ENCODE results near the gene SLC1A1.

The SLC1A1 gene

GRCh38 chr9:4502444-4502843 lies 12.2 kb downstream of the SLC1A1 start:
- H3K4me3 ChIP-seq (replicated peaks; ENCODE audit: low read depth, low read length) = no peak overlapping the region
- DNase-seq (ENCODE audit: low read depth) = no peak
- TF ChIP-seq CTCF (IDR thresholded peaks at IDR 0.05; ENCODE audit: low read length, missing control alignments) = no peak

DNA sequence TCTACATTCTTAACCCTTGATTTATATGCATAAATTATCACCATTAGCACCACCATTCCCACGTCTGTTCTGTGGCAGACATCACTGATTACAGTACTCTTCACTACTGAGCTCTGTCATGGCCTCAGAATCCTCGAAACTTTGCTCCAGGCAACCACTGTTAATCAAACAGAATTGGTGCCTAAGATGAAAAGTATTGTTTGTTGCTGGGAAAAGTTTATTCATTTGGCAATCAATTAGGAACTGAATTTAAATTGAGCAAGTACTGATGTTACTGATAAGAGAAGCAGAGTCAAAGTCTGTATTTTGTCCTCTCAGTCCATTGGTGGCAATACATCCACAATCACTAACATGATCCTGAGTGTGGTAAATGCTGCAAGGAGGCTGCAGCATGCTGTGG lies 12.8 kb downstream of the SLC1A1 start:
- DNase-seq (ENCODE audit: low read depth) = no peak
- no peak for TF ChIP-seq CTCF (IDR thresholded peaks at IDR 0.05; ENCODE audit: low read length, missing control alignments)

GRCh38 chr9:4504250-4504649 lies 14.0 kb downstream of the SLC1A1 start:
- no peak for DNase-seq (ENCODE audit: low read depth)
- H3K4me3 ChIP-seq (replicated peaks; ENCODE audit: low read depth, low read length) = no peak overlapping the region
- TF ChIP-seq CTCF (IDR thresholded peaks at IDR 0.05; ENCODE audit: low read length, missing control alignments) = no peak

More for the DNA sequence above, 12.8 kb downstream of the SLC1A1 start:
- no peak overlapping the region for H3K4me3 ChIP-seq (replicated peaks; ENCODE audit: low read depth, low read length)

GRCh38 chr9:4506490-4506889 lies 16.2 kb downstream of the SLC1A1 start:
- no peak overlapping the region for H3K4me3 ChIP-seq (replicated peaks; ENCODE audit: low read depth, low read length)
- no peak for DNase-seq (ENCODE audit: low read depth)
- no peak for TF ChIP-seq CTCF (IDR thresholded peaks at IDR 0.05; ENCODE audit: low read length, missing control alignments)

- DNase-seq (ENCODE audit: low read depth) = no peak
- TF ChIP-seq CTCF (IDR thresholded peaks at IDR 0.05; ENCODE audit: low read length, missing control alignments) = no peak
- no peak overlapping the region for H3K4me3 ChIP-seq (replicated peaks; ENCODE audit: low read depth, low read length)
These were observed 17.2 kb downstream of the SLC1A1 start for GRCh38 chr9:4507306-4508130.

DNA sequence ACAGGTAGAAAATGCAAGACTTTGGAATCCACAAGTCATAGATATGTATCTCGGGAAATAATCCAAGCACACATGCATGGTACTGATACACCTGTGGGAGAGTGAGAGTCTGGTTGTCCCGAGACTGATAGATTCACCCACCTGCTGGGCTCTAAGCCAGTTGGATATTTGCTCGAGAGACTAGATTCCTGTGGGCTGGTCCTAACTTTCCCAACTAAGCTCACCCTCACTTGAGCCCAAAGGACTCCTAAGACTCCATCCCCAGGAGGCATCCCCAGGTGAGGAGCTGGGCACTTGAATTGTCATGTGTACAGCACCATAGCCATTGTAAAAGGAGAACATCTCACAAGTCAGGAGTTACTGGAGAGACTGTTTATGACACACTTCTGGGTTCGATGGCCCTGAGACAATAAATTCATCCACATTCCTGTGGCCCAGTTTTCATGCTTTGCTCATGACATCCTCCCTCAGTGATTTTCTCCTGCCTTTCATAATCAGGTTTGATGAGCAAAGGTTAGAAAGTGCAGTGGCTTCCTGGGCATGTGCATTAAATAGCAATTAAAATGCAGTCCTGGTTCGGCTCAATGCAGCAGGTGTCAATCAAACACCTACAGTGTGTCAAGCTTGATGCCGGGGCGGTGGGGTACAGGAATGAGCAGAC lies 18.1 kb downstream of the SLC1A1 start:
- no peak for TF ChIP-seq CTCF (IDR thresholded peaks at IDR 0.05; ENCODE audit: low read length, missing control alignments)
- no peak overlapping the region for H3K4me3 ChIP-seq (replicated peaks; ENCODE audit: low read depth, low read length)
- peak; percentile 21 for DNase-seq (ENCODE audit: low read depth)
